ENCODE data around the gene CAPN14.

DNA sequence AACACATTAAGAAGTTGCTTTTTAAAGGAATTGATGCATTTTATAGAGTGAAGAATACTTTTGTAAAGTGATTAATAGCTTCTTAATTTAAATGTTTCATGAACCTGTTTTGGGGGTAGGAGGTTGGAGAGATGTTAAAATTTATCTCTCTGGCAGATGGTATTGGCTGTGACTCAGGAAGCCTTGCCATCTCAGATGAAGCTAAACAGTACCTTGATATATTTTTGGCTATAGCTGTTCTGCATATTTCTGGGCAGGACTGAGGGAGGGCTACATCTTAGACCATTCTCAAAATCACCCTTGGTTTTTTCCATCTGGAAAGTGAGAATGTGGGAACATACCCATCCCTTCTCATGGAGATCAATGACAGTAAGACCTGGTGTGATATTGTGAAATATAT is 13.4 kb downstream of the CAPN14 start:
- TF ChIP-seq POLR2AphosphoS5 (IDR thresholded peaks at IDR 0.05; ENCODE audit: low read depth, low read length), result no peak
- TF ChIP-seq POLR2A (IDR thresholded peaks at IDR 0.05; ENCODE audit: low read depth, low read length), result no peak

Measured in GM12892 (cell line).